Psoas muscle (tissue), 8 donors: Measurements from ENCODE around the gene ZNF18. TPM values are rescaled to one million over a fixed set of nuclear protein-coding genes. Genes with fewer than 3 reads are reported as not detected.

ENCODE experiments used
- ATAC-seq, 4 donors: fragments of 200-7000 bp; cut with Tn5 transposase; one replicate each; pipeline ENCODE4 v1.9.1; 2020; ENCODE audit warnings: moderate library complexity in 3 of 4, mild to moderate bottlenecking in 2 of 4
- DNase-seq, 2 donors: peaks; one replicate each; pipeline ENCODE4 v3.0.0-alpha.2; 2020
- H3K27ac ChIP-seq: fragments of 200-600 bp; one replicate; pipeline ENCODE4 v1.8.0; 2022
- H3K27me3 ChIP-seq, 3 donors: fragments of 200-600 bp in 1 of 3; one replicate each; pipeline versions ENCODE4 v1.6.1 to v1.8.0; 2013 to 2022; ENCODE audit warnings: low read length in 2 of 3, mild to moderate bottlenecking in 2 of 3, moderate library complexity in 1 of 3; ENCODE audit not compliant: insufficient read depth in 3 of 3
- H3K36me3 ChIP-seq, 2 donors: fragments of 200-600 bp in 1 of 2; one replicate each; pipeline versions ENCODE4 v1.6.1 to v1.8.0; 2013 to 2022; ENCODE audit warnings: low read depth in 1 of 2, mild to moderate bottlenecking in 1 of 2, moderate library complexity in 1 of 2; ENCODE audit not compliant: insufficient read depth in 1 of 2
- H3K4me1 ChIP-seq: fragments of 200-600 bp; one replicate; pipeline ENCODE4 v1.8.0; 2022
- H3K4me3 ChIP-seq: fragments of 200-600 bp; one replicate; pipeline ENCODE4 v1.8.0; 2022; ENCODE audit warnings: mild to moderate bottlenecking
- H3K9me3 ChIP-seq: fragments of 200-600 bp; one replicate; pipeline ENCODE4 v1.8.0; 2022
- CTCF ChIP-seq: fragments of 200-600 bp; IDR thresholded peaks from one replicate; pipeline ENCODE4 v1.8.0; 2022; ENCODE audit warnings: antibody characterized with exemption
- WGBS, 3 donors: extraction: QIAGEN DNeasy Blood & Tissue Kit; methylation state at CpG; one replicate each; pipeline versions ENCODE4 v1.1.6 to v1.1.7; 2013; 5-methylcytosine and 5-hydroxymethylcytosine counted together
- intact Hi-C, 2 donors: fragments of 100-400 bp; cut with DNase I; formaldehyde crosslinking; loops; one replicate each; pipeline versions ENCODE4 v1.11.0 to v1.14.2; 2022
- polyA plus RNA-seq, 3 donors: library from polyadenylated mRNA; stranded (reverse); fragments of 200-250 nt; gene quantifications; one replicate each; pipeline ENCODE4 v1.2.3, GENCODE V29; 2013
- total RNA-seq, 4 donors: library from RNA; stranded (reverse); fragmentation: NEBNext Ultra II Directional in 2 of 4; extraction: Animal tissue kit (Norgen Biotek cat#: 25700) in 2 of 4; gene quantifications; one replicate each; pipeline versions ENCODE4 v1.2.1 to v1.2.4, GENCODE V29; 2021 to 2023
- donor health status: healthy with polysubstance abuse.
- donor health status: DM: no; HTN: no; CAD: no; lungs with moderate emphysema.
- donor health status: Bipolar disorder and iron deficiency.
- donor health status: healthy.
- donor health status: DM: yes; HTN: yes; CAD: no.
- donor health status: DM: no; HTN: no; CAD: no.
- donor health status: DM: no; HTN: no; CAD: no.
- donor health status: DM: yes; HTN: yes; CAD: no.

The ZNF18 gene
- total and polyA plus RNA-seq, 7 donors: 3.4 to 10.0 (median 5.0) TPM

GRCh38 chr17:12027658-12028057 lies 30.4 kb upstream of the ZNF18 start:
- Histone ChIP-seq H3K4me1 (peaks cover 34% of the 10 kb centered on the region), H3K27ac (no peak overlapping the region), H3K36me3 (no peaks in the 10 kb centered on the region), H3K4me3 (no peak overlapping the region), H3K27me3 (no peaks in the 10 kb centered on the region), H3K9me3 (no peaks in the 10 kb centered on the region)
- WGBS, 3 donors: 98 to 100% (median 100%) methylated on average over 1 of the region's 1 CpG
- DNase-seq (no peak), ATAC-seq (no peak)
- no peak for TF ChIP-seq CTCF
- intact Hi-C loops: no loop called here

- Histone ChIP-seq H3K27me3 (no peaks in the 10 kb centered on the region), H3K9me3 (no peaks in the 10 kb centered on the region), H3K27ac (no peak overlapping the region), H3K4me3 (no peak overlapping the region), H3K36me3 (no peaks in the 10 kb centered on the region), H3K4me1 (peaks cover 41% of the 10 kb centered on the region)
- WGBS, 3 donors: 37 to 68% (median 49%) methylated on average over 1 of the region's 1 CpG
- DNase-seq (no peak), ATAC-seq (no peak)
- intact Hi-C loops: no loop called here
- TF ChIP-seq CTCF: no peak
These were observed 27.1 kb upstream of the ZNF18 start for GRCh38 chr17:12024327-12024726.

GRCh38 chr17:12022310-12022709 lies 25.0 kb upstream of the ZNF18 start:
- intact Hi-C loops: no loop called here
- no peaks in the 10 kb centered on the region for H3K27me3 ChIP-seq
- ATAC-seq (no peak), DNase-seq (no peak)
- no peak overlapping the region for H3K27ac ChIP-seq
- no peaks in the 10 kb centered on the region for H3K9me3 ChIP-seq
- H3K36me3 ChIP-seq: no peaks in the 10 kb centered on the region
- WGBS, 3 donors: 76 to 90% (median 78%) methylated on average over 2 of the region's 2 CpGs
- H3K4me3 ChIP-seq: peak overlapping the region; percentile 92
- H3K4me1 ChIP-seq: peaks cover 41% of the 10 kb centered on the region
- no peak for TF ChIP-seq CTCF

- 1 to 5% (median 4%) methylated on average over 3 of the region's 3 CpGs for WGBS, 3 donors
- Histone ChIP-seq H3K4me1 (peaks cover 41% of the 10 kb centered on the region), H3K4me3 (peak overlapping the region; percentile 92), H3K9me3 (no peaks in the 10 kb centered on the region), H3K36me3 (no peaks in the 10 kb centered on the region), H3K27me3 (no peaks in the 10 kb centered on the region), H3K27ac (no peak overlapping the region)
- DNase-seq: no peak
- ATAC-seq: no peak
- TF ChIP-seq CTCF: no peak
- intact Hi-C loops: loop anchor here (2.0 kb wide), 2 partner anchors 23 to 25 kb away; partner anchors contain the start of gene ZNF18 (in 1 of the 2)
These were observed 24.4 kb upstream of the ZNF18 start for GRCh38 chr17:12021623-12022140.
